IMR-90 (cell line): ENCODE measurements around the gene DIP2B. TPM values are rescaled to one million over a fixed set of nuclear protein-coding genes. Genes with fewer than 3 reads are reported as not detected.

Experiments used
- ATAC-seq: fragments of 200-7000 bp; cut with Tn5 transposase; 2 replicates; pipeline ENCODE4 v1.9.1; 2020; ENCODE audit warnings: low read depth, mild to moderate bottlenecking, moderate library complexity
- BruUV-seq: library from RNA; stranded (reverse); fragments of 400-500 nt; replicated peaks from 2 replicates; lab custom pipeline; 2021; lab: Mats Ljungman, UMichigan
- CTCF ChIA-PET: fragments of 300-600 bp; formaldehyde crosslinking; extraction: SDS; loops from one replicate; lab custom pipeline; 2021; ENCODE audit warnings: antibody characterized with exemption; lab: Yijun Ruan, JAX
- POLR2A ChIA-PET: fragments of 300-600 bp; sonication (Branson Sonifier 250); formaldehyde crosslinking; loops from one replicate; lab custom pipeline; 2022; ENCODE audit warnings: antibody characterized with exemption; ENCODE audit not compliant: unreplicated experiment; lab: Charles Lee
- DNase-seq: peaks from one replicate; pipeline ENCODE4 v3.0.0; 2013
- H2AFZ ChIP-seq: replicated peaks from 2 replicates; pipeline ENCODE3; 2013; ENCODE audit warnings: low read length, mild to moderate bottlenecking; ENCODE audit not compliant: poor library complexity
- H2AK5ac ChIP-seq: 2 replicates; pipeline ENCODE4 v1.6.1; 2013; ENCODE audit warnings: low read depth, low read length, inconsistent platforms
- H2AK9ac ChIP-seq: replicated peaks from 2 replicates; pipeline ENCODE3; 2013; ENCODE audit warnings: mild to moderate bottlenecking, low read depth, low read length, moderate library complexity; ENCODE audit not compliant: poor library complexity
- H2BK120ac ChIP-seq: 2 replicates; pipeline ENCODE4 v1.6.1; 2013; ENCODE audit warnings: low read depth, low read length, inconsistent platforms
- H2BK15ac ChIP-seq: 3 replicates; pipeline ENCODE4 v1.6.1; 2013; ENCODE audit warnings: low read depth, low read length, inconsistent platforms
- H2BK20ac ChIP-seq: 2 replicates; pipeline ENCODE4 v1.6.1; 2013; ENCODE audit warnings: low read depth, mild to moderate bottlenecking, inconsistent platforms, low read length, moderate library complexity
- H2BK5ac ChIP-seq: 2 replicates; pipeline ENCODE4 v1.6.1; 2013; ENCODE audit warnings: mild to moderate bottlenecking, low read depth, low read length, inconsistent platforms; ENCODE audit not compliant: poor library complexity, severe bottlenecking
- H3K14ac ChIP-seq: replicated peaks from 2 replicates; pipeline ENCODE4 v1.6.1; 2013; ENCODE audit warnings: low read depth, low read length, inconsistent platforms
- H3K18ac ChIP-seq: 2 replicates; pipeline ENCODE4 v1.6.1; 2013; ENCODE audit warnings: low read depth, low read length, control low read depth
- H3K23ac ChIP-seq: 2 replicates; pipeline ENCODE4 v1.6.1; 2013; ENCODE audit warnings: low read depth, low read length, inconsistent platforms
- H3K27ac ChIP-seq: 2 replicates; pipeline ENCODE4 v1.5.1; 2013; ENCODE audit warnings: mild to moderate bottlenecking, control low read depth, low read length; ENCODE audit not compliant: insufficient read depth
- H3K27me3 ChIP-seq: 2 replicates; pipeline ENCODE4 v1.6.1; 2013; ENCODE audit warnings: low read length; ENCODE audit not compliant: control insufficient read depth, insufficient read depth
- H3K36me3 ChIP-seq: 2 replicates; pipeline ENCODE4 v1.6.1; 2013; ENCODE audit warnings: low read length, mixed read lengths; ENCODE audit not compliant: control insufficient read depth, insufficient read depth
- H3K4ac ChIP-seq: 2 replicates; pipeline ENCODE4 v1.6.1; 2013; ENCODE audit warnings: low read depth, low read length, inconsistent platforms
- H3K4me1 ChIP-seq: 2 replicates; pipeline ENCODE4 v1.6.1; 2013; ENCODE audit warnings: low read length, mixed read lengths; ENCODE audit not compliant: control insufficient read depth, insufficient read depth
- H3K4me2 ChIP-seq: 2 replicates; pipeline ENCODE4 v1.6.1; 2013; ENCODE audit warnings: low read depth, mild to moderate bottlenecking, control low read depth, low read length, moderate library complexity
- H3K4me3 ChIP-seq: 2 replicates; pipeline ENCODE4 v1.5.1; 2013; ENCODE audit warnings: low read depth, mild to moderate bottlenecking, control low read depth, low read length, moderate library complexity; ENCODE audit not compliant: insufficient read depth
- H3K56ac ChIP-seq: 2 replicates; pipeline ENCODE4 v1.6.1; 2013; ENCODE audit warnings: low read length, inconsistent platforms; ENCODE audit not compliant: insufficient read depth; ENCODE audit errors: extremely low read depth
- H3K79me1 ChIP-seq, 2 experiments: 2 replicates each; pipeline ENCODE4 v1.6.1; 2013; ENCODE audit warnings: low read length in 2 of 2, inconsistent platforms in 1 of 2, low read depth in 1 of 2
- H3K9ac ChIP-seq: 2 replicates; pipeline ENCODE4 v1.6.1; 2013; ENCODE audit warnings: low read depth, low read length, control low read depth
- H3K9me1 ChIP-seq: 2 replicates; pipeline ENCODE4 v1.6.1; 2013; ENCODE audit warnings: low read length, inconsistent platforms; ENCODE audit not compliant: insufficient read depth
- H3K9me3 ChIP-seq: 2 replicates; pipeline ENCODE4 v1.6.1; 2013; ENCODE audit warnings: low read length; ENCODE audit not compliant: control insufficient read depth, insufficient read depth
- H4K20me1 ChIP-seq: 2 replicates; pipeline ENCODE4 v1.6.1; 2013; ENCODE audit warnings: low read length, inconsistent platforms; ENCODE audit not compliant: insufficient read depth
- H4K5ac ChIP-seq: 2 replicates; pipeline ENCODE4 v1.6.1; 2013; ENCODE audit warnings: mild to moderate bottlenecking, low read depth, low read length, control low read depth
- H4K8ac ChIP-seq, 2 experiments: 2 replicates each; pipeline ENCODE4 v1.6.1; 2013; ENCODE audit warnings: low read depth in 2 of 2, low read length in 2 of 2, control low read depth in 1 of 2, inconsistent platforms in 1 of 2
- H4K91ac ChIP-seq: 2 replicates; pipeline ENCODE4 v1.6.1; 2013; ENCODE audit warnings: low read depth, low read length, inconsistent platforms; ENCODE audit not compliant: insufficient read depth
- BHLHE40 ChIP-seq: fragments of 150-350 bp; IDR thresholded peaks from 2 replicates; pipeline ENCODE4 v1.6.1; 2016; ENCODE audit warnings: mild to moderate bottlenecking, low read depth, low read length
- CEBPB ChIP-seq: IDR thresholded peaks from 2 replicates; pipeline ENCODE4 v1.6.1; 2012; ENCODE audit warnings: low read depth, low read length, improper control_type of control experiment
- ELK1 ChIP-seq: fragments of 150-350 bp; IDR thresholded peaks from 2 replicates; pipeline ENCODE4 v1.6.1; 2016; ENCODE audit warnings: low read depth, mild to moderate bottlenecking, low read length, moderate library complexity, borderline replicate concordance
- FOS ChIP-seq: fragments of 150-350 bp; IDR thresholded peaks from 2 replicates; pipeline ENCODE4 v1.6.1; 2016; ENCODE audit warnings: low read depth, low read length
- MAFK ChIP-seq: IDR thresholded peaks from 2 replicates; pipeline ENCODE4 v1.6.1; 2012; ENCODE audit warnings: low read depth, low read length, improper control_type of control experiment
- MAZ ChIP-seq: IDR thresholded peaks from 2 replicates; pipeline ENCODE4 v1.6.1; 2012; ENCODE audit warnings: low read depth, mild to moderate bottlenecking, low read length, improper control_type of control experiment, moderate library complexity, borderline replicate concordance
- MXI1 ChIP-seq: IDR thresholded peaks from 2 replicates; pipeline ENCODE4 v1.6.1; 2012; ENCODE audit warnings: low read depth, mild to moderate bottlenecking, low read length, moderate library complexity, borderline replicate concordance
- RAD21 ChIP-seq: IDR thresholded peaks from 2 replicates; pipeline ENCODE4 v1.6.1; 2012; ENCODE audit warnings: low read length, improper control_type of control experiment
- RCOR1 ChIP-seq: IDR thresholded peaks from 2 replicates; pipeline ENCODE4 v1.6.1; 2012; ENCODE audit warnings: mild to moderate bottlenecking, low read length, improper control_type of control experiment; ENCODE audit not compliant: insufficient replicate concordance
- RFX5 ChIP-seq: IDR thresholded peaks from 2 replicates; pipeline ENCODE4 v1.8.0; 2012; ENCODE audit warnings: low read depth, mild to moderate bottlenecking, low read length, moderate library complexity
- SMC3 ChIP-seq: fragments of 150-350 bp; IDR thresholded peaks from 2 replicates; pipeline ENCODE4 v1.6.1; 2016; ENCODE audit warnings: low read depth, mild to moderate bottlenecking, antibody characterized with exemption, low read length, moderate library complexity
- USF2 ChIP-seq: fragments of 150-350 bp; IDR thresholded peaks from 2 replicates; pipeline ENCODE4 v1.6.1; 2017; ENCODE audit warnings: mild to moderate bottlenecking, antibody characterized with exemption, low read length, low read depth
- WGBS, 2 experiments: methylation state at CpG; one replicate each; pipeline versions ENCODE4 v1.1.5 to v1.1.7; 2013; ENCODE audit warnings: missing lambda C conversion rate in 2 of 2; ENCODE audit not compliant: insufficient read length in 1 of 2; ENCODE audit errors: extremely low coverage in 2 of 2; 5-methylcytosine and 5-hydroxymethylcytosine counted together
- dilution Hi-C: fragments of 300-500 bp; cut with HindIII; formaldehyde crosslinking; loops from one replicate; pipeline ENCODE4 v1.14.3; 2018; ENCODE audit warnings: low sequenced_read_pairs; ENCODE audit not compliant: unreplicated experiment
- in situ Hi-C: fragments of 300-500 bp; cut with MboI; formaldehyde crosslinking; loops from 3 replicates; pipeline ENCODE4 v1.14.3; 2019; ENCODE audit warnings: low sequenced_read_pairs, inconsistent platforms, mixed read lengths
- intact Hi-C: fragments of 100-400 bp; cut with micrococcal nuclease; formaldehyde crosslinking; loops from 2 replicates; pipeline ENCODE4 v1.10.0; 2022
- polyA plus RNA-seq, 3 experiments: library from polyadenylated mRNA; depleted of rRNA; stranded (reverse); fragments of >200 nt; gene quantifications; 2 replicates each; pipeline ENCODE4 v1.2.3, GENCODE V29; 2012; ENCODE audit warnings: low replicate concordance in 1 of 3
- total RNA-seq: library from RNA; depleted of rRNA; stranded (reverse); fragments of >200 nt; gene quantifications from 2 replicates; pipeline ENCODE4 v1.2.3, GENCODE V29; 2012

Gene DIP2B
- total and polyA plus RNA-seq, 2 of the 4 experiments (the other 2 are of a cell fraction), result 7.7 to 12.9 TPM

- in situ Hi-C loops, result no loop called here
- TF ChIP-seq RCOR1 (no peak), USF2 (no peak), BHLHE40 (no peak), SMC3 (peak; percentile 55), MXI1 (no peak), RFX5 (no peak), FOS (no peak), MAFK (peak; percentile 16; the same call in 1 of the 2 replicates), RAD21 (peak; percentile 65), ELK1 (no peak), CEBPB (peak; percentile 72), MAZ (no peak)
Measured at GRCh38 chr12:50765095-50765911, 260.5 kb downstream of the DIP2B start.

More at GRCh38 chr12:50765095-50765911, 260.5 kb downstream of the DIP2B start:
- Histone ChIP-seq H2AFZ (peak overlapping the region; percentile 98), H3K4me1 (peaks cover 4% of the 10 kb centered on the region; the same call in 1 of the 2 replicates), H3K56ac (peak overlapping the region; percentile 35), H3K4me2 (peak overlapping the region; percentile 93), H3K4me3 (peak overlapping the region; percentile 71), H3K36me3 (peaks cover 1% of the 10 kb centered on the region; the same call in 1 of the 2 replicates), H3K9me3 (no peaks in the 10 kb centered on the region; the same call in 1 of the 2 replicates), H3K9ac (peak overlapping the region; percentile 94), H2BK120ac (peak overlapping the region; percentile 64), H3K18ac (peak overlapping the region; percentile 56; the same call in 1 of the 2 replicates), H2BK15ac (no peak overlapping the region), H2AK5ac (0 out of 2 replicates have a peak overlapping the region, but pooled peaks have one; percentile 50), H2BK5ac (peak overlapping the region; percentile 99), H4K20me1 (peaks cover 23% of the 10 kb centered on the region), H3K27me3 (no peaks in the 10 kb centered on the region), H3K4ac (peak overlapping the region; percentile 67; the same call in 1 of the 2 replicates), H3K27ac (peak overlapping the region; percentile 99), H3K79me1 (peaks cover 31 to 61% of the 10 kb centered on the region in 2 experiments), H3K14ac (peak overlapping the region; percentile 62), H2AK9ac (no peak overlapping the region), H3K9me1 (peaks cover 3% of the 10 kb centered on the region; the same call in 1 of the 2 replicates), H4K8ac (peak overlapping the region in 1 of 2 experiments; percentile 73; a peak in 2 of 4 replicates), H4K5ac (peak overlapping the region; percentile 66; the same call in 1 of the 2 replicates), H4K91ac (peak overlapping the region; percentile 50), H3K23ac (peak overlapping the region; percentile 92), H2BK20ac (peak overlapping the region; percentile 33; the same call in 1 of the 2 replicates)
- dilution Hi-C loops, result no loop called here
- intact Hi-C loops, result loop anchor here (1.0 to 10.0 kb wide), 4 partner anchors 60 to 283 kb away; partner anchors contain the start of genes LETMD1 and SLC11A2
- ChIA-PET POLR2A (interaction anchor here (1.4 kb wide), 1 partner anchor 220 kb away, joined by 5 read pairs; no protein-coding TSS in a partner anchor), CTCF (interaction anchor here (0.6 to 2.5 kb wide), 9 partner anchors 9 to 362 kb away, joined by 3 to 28 read pairs (median 3); no protein-coding TSS in a partner anchor)
- TSS peak; percentile 50 for BruUV-seq
- DNase-seq (peak; percentile 56), ATAC-seq (no peak)
- WGBS, 2 experiments, result 0% methylated on average over 1 of the region's 13 CpGs; no CpG with 5 or more reads in 1 of the 2 experiments
